Mucosa of rectum (tissue), 2 donors: ENCODE measurements around the gene C6orf141.

Experiments used
- H3K27ac ChIP-seq, 2 donors: one replicate each; pipeline ENCODE4 v1.7.0; 2013; ENCODE audit warnings: inconsistent platforms in 2 of 2, low read depth in 2 of 2, low read length in 2 of 2
- H3K27me3 ChIP-seq, 2 donors: one replicate each; pipeline ENCODE4 v1.7.0; 2013; ENCODE audit warnings: low read length in 2 of 2; ENCODE audit not compliant: control insufficient read depth in 2 of 2, insufficient read depth in 2 of 2
- H3K36me3 ChIP-seq, 2 donors: one replicate each; pipeline ENCODE4 v1.7.0; 2013; ENCODE audit warnings: low read length in 2 of 2; ENCODE audit not compliant: control insufficient read depth in 2 of 2, insufficient read depth in 2 of 2
- H3K4me1 ChIP-seq, 2 donors: one replicate each; pipeline ENCODE4 v1.7.0; 2013; ENCODE audit warnings: low read length in 2 of 2, mild to moderate bottlenecking in 1 of 2; ENCODE audit not compliant: control insufficient read depth in 2 of 2, insufficient read depth in 2 of 2
- H3K4me3 ChIP-seq, 2 donors: one replicate each; pipeline ENCODE4 v1.7.0; 2013; ENCODE audit warnings: low read length in 2 of 2
- H3K9ac ChIP-seq, 2 donors: one replicate each; pipeline ENCODE4 v1.7.0; 2013; ENCODE audit warnings: low read length in 2 of 2, low read depth in 1 of 2, mild to moderate bottlenecking in 1 of 2
- H3K9me3 ChIP-seq, 2 donors: one replicate each; pipeline ENCODE4 v1.7.0; 2013; ENCODE audit warnings: low read length in 2 of 2; ENCODE audit not compliant: control insufficient read depth in 2 of 2
- donor health status: healthy.
- donor health status: Normal muscosa, but diverticular disease.

The C6orf141 gene

DNA sequence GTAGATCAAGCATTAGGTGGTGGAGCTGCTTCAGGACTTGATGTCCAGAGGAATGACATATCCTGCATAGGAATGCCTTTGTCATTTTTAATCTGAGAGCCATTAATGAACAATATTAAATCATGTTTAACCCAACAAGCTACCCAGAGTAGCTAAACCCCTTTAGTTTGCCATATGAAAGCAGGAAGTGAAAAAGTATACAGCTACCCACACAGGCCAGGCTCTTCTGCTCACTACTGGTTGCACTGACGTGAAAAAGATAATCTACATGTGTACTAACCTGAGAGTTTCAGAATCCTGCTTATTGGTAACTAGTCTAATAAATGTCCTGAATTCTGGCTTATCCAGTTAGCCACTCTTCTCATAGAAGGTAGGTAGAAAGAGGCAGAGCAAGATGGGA is 30.8 kb upstream of the C6orf141 start:
- H3K9me3 ChIP-seq, result no peaks in the 10 kb centered on the region
- peaks cover 0 to 10% of the 10 kb centered on the region in 2 donors for H3K4me1 ChIP-seq
- no peaks in the 10 kb centered on the region for H3K27me3 ChIP-seq
- no peak overlapping the region for H3K9ac ChIP-seq
- no peaks in the 10 kb centered on the region for H3K36me3 ChIP-seq
- H3K4me3 ChIP-seq, result no peak overlapping the region
- no peak overlapping the region for H3K27ac ChIP-seq

DNA sequence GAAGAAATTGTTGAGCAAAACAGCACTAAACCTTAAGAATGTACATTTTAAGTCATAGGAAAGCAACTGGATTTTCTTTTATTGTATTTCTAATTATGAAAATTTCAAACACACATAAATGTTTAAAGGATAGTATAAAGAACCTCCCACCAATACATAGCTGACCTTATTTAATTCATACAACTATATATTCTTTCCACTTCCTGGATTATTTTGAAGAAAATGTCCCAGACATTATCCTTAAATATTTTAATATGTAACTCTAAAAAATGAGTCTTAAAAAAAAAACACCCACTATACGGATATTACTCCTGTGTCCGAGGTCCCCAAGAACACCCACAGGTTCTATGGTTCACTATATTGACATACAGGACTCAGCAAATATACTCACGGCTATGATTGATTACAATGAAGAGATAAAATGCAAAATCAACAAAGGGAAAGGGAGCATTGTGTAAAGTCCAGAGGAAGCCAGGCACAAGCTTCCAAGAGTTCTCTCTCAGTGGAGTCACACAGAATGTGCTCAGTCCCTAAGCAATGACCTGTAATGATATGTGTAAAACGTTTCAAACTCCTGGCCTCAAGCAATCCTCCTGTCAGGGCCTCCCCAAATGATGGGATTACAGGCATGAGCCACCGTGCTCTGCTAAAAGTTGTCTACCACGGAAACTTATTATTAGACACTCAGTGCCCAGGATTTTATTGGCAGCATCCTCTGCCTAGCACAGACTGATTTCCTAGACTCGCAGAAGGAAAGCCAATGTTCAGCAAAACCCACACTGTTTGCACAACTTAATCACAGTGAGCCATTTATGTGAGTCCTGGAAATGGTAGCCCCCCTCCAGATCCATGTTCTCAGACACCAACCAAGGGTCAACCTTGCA is 27.5 kb upstream of the C6orf141 start:
- no peaks in the 10 kb centered on the region for H3K27me3 ChIP-seq
- H3K36me3 ChIP-seq, result no peaks in the 10 kb centered on the region
- no peak overlapping the region for H3K4me3 ChIP-seq
- no peaks in the 10 kb centered on the region for H3K9me3 ChIP-seq
- H3K27ac ChIP-seq, result peak overlapping the region; percentile 18 to 26
- peaks cover 6 to 13% of the 10 kb centered on the region in 2 donors for H3K4me1 ChIP-seq
- no peak overlapping the region for H3K9ac ChIP-seq

DNA sequence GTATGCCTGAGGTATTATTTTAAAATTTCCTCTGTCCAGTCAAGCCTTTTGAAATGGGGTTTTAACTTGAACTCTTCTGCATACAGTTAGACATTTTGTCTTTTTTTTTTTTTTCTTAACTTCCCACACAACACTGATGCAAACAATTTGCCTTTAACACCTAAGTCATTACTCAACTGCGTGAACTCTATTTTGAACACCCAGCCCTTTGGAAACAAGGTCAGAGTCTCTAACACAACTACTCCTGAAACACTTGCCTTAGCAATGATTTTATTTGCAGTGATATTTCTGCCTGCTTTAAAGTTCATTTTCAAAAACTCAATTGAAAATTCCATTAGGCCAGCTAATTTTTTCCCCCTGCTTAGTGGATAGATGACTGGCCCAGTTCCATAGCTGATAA is 26.6 kb upstream of the C6orf141 start:
- Histone ChIP-seq H3K9me3 (no peaks in the 10 kb centered on the region), H3K36me3 (no peaks in the 10 kb centered on the region), H3K4me3 (no peak overlapping the region), H3K4me1 (peaks cover 6 to 13% of the 10 kb centered on the region in 2 donors), H3K27me3 (no peaks in the 10 kb centered on the region), H3K27ac (no peak overlapping the region), H3K9ac (no peak overlapping the region)

DNA sequence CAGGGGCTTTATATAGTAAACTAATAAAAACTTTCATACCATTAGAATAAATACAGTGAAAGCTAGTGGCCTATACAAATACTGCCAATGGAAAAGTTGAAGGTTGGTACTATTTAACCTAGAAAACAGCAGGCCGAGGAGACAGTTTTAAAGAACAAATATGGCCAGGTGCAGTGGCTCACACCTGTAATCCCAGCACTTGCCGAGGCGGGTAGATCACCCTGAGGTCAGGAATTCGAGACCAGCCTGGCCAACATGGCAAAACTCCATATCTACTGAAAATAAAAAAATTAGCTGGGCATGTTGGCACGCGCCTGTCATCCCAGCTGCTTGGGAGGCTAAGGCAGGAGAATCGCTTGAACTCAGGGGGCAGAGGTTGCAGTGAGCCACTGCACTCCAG is 25.9 kb upstream of the C6orf141 start:
- Histone ChIP-seq H3K4me3 (no peak overlapping the region), H3K4me1 (peaks cover 6 to 13% of the 10 kb centered on the region in 2 donors), H3K9ac (no peak overlapping the region), H3K27ac (no peak overlapping the region), H3K27me3 (no peaks in the 10 kb centered on the region), H3K9me3 (no peaks in the 10 kb centered on the region), H3K36me3 (no peaks in the 10 kb centered on the region)

DNA sequence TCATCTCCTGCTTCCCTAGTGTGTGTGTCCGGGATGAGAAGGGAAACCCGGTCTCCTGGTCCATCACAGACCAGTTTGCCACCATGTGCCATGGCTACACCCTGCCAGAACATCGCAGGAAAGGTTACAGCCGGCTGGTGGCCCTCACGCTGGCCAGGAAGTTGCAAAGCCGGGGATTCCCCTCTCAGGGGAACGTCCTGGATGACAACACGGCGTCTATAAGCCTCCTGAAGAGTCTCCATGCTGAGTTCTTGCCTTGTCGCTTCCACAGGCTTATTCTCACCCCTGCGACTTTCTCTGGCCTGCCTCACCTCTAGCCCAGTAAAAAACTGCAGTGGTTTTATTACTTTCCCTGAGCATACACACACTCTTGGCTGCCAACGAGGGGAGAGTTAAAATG is 23.9 kb upstream of the C6orf141 start:
- H3K27ac ChIP-seq, result no peak overlapping the region

DNA sequence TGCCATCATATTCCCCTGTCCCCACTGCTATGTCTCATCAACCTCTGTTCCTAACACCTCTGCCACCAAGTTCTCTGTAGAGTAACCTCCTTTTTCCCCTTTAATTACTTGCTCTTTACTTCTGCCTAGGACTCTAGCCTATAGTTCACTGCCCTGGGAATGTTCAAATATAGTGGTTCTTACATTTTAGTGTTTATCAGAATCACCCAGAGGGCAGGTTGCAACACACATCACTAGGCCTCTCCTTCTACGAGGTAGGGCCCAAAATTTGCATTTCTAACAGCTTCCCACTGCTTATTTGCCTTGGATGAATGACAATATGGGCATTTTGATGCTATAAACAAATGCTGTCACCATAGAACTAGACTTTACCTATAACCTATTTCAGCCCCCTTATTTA is 23.1 kb upstream of the C6orf141 start:
- Histone ChIP-seq H3K9ac (no peak overlapping the region), H3K27ac (no peak overlapping the region), H3K4me1 (peaks cover 6 to 13% of the 10 kb centered on the region in 2 donors), H3K36me3 (no peaks in the 10 kb centered on the region), H3K9me3 (no peaks in the 10 kb centered on the region), H3K27me3 (no peaks in the 10 kb centered on the region), H3K4me3 (no peak overlapping the region)

More for the DNA sequence above, 23.9 kb upstream of the C6orf141 start:
- H3K4me1 ChIP-seq, result peaks cover 6 to 13% of the 10 kb centered on the region in 2 donors
- no peak overlapping the region for H3K9ac ChIP-seq
- H3K9me3 ChIP-seq, result no peaks in the 10 kb centered on the region
- H3K36me3 ChIP-seq, result no peaks in the 10 kb centered on the region
- H3K4me3 ChIP-seq, result no peak overlapping the region
- no peaks in the 10 kb centered on the region for H3K27me3 ChIP-seq

DNA sequence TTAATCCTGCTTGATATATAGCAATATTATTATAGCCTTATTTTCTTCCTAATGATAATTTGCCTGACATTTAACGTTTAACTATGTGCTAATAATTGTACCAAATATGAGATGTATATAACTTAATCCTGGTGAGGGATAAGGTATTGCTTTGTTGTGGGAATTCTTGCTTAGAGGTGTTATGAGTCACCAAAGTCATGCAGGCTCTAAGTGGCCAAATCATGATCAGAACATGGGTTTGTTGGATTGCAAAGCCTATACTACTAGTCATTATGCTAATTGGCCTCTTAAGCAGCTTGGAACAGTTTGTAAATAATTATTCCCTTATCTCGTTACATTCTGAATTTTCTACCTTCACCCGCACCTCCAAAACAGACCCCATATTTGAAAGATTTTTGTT is 21.9 kb upstream of the C6orf141 start:
- no peaks in the 10 kb centered on the region for H3K27me3 ChIP-seq
- no peaks in the 10 kb centered on the region for H3K36me3 ChIP-seq
- no peak overlapping the region for H3K4me3 ChIP-seq
- no peaks in the 10 kb centered on the region for H3K9me3 ChIP-seq
- peaks cover 6% of the 10 kb centered on the region in 2 donors for H3K4me1 ChIP-seq
- no peak overlapping the region for H3K27ac ChIP-seq
- H3K9ac ChIP-seq, result no peak overlapping the region

DNA sequence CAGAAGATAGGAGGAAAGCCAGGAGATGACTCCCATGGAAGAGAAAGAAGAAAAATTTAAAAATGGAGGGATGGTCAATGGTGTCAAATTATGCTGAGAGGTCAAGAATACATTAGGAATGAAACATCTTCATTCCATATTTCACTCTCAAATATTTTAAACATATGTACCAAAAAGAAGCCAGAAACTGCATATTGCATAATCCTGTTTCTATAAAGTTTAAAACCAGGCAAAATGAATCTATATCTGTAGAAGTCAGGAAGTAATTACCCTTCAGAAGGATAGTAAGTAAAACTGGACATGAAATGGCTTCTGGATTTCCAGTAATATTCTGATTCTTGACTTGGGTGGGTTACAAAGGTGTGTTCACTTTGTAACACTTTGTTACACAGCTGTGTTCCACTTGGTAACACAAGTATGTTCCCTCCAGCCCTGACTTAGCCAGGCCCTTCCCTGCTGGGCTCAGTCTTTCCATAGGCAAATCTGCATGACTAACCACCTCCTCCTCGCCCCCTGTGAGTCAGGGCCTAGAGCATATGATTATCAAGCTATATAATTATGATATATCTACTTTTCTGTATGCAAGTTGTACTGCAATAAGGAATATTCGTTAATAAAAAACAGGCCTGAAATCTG is 20.2 kb upstream of the C6orf141 start:
- Histone ChIP-seq H3K4me1 (peaks cover 4 to 6% of the 10 kb centered on the region in 2 donors), H3K4me3 (no peak overlapping the region), H3K9me3 (no peaks in the 10 kb centered on the region), H3K9ac (no peak overlapping the region), H3K27me3 (no peaks in the 10 kb centered on the region), H3K36me3 (no peaks in the 10 kb centered on the region), H3K27ac (no peak overlapping the region)

DNA sequence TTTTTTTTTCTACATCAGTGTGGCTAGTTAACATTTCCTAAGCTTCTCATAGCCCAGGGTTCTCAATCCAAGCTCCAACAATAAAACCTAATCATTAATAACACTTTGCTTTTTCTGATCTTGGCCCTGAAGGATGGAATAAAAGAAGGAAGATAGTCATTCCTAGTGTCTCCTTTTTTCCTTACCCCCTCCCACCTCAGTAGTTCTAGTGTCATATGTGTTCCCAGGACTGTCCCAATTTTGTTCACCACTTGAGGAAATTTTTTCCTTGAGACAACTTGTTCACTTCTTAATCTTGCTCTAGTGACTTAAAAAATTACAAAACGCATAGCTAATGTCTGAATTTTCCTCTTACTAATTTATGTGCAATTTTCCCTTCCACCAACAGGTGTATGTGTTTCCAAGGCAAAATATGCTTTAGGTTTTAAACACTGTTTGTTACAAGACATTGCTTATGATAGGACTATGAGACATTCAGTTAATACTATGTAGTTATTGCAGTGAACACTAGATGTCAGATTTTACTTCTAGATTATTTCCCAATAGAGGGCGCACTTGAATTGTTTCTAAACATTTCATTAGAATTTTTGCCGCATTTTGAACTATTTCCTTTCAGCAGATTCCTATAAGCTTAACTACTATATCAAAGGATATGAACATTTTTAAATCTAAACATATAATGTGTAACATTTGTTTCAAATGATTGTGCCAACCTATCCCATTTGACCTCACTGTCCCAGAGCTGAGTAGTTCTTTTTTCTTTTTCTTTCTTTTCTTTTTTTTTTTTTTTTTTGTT is 18.5 kb upstream of the C6orf141 start:
- Histone ChIP-seq H3K27me3 (no peaks in the 10 kb centered on the region), H3K36me3 (no peaks in the 10 kb centered on the region), H3K27ac (no peak overlapping the region), H3K9me3 (no peaks in the 10 kb centered on the region), H3K4me1 (peaks cover 0 to under 1% of the 10 kb centered on the region in 2 donors), H3K9ac (no peak overlapping the region), H3K4me3 (no peak overlapping the region)

DNA sequence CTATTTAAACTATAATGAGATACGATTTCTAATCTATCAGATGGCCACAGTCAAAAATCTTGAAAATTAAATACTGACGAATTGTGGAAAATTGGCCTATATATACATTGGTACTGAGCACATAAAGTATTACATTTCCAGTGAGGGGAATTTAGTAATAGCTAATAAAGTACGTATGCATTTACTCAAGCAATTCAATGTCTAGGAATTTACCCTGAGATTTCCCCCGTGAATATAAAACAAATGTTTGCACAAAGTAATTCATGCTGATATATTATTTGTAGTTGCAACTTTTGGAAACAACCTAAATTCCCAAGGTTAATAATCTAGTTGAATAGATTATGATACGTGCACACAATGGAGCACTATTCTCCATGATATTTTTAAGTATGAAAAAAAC is 14.7 kb upstream of the C6orf141 start:
- H3K9ac ChIP-seq, result no peak overlapping the region
- no peak overlapping the region for H3K27ac ChIP-seq
- no peaks in the 10 kb centered on the region for H3K9me3 ChIP-seq
- H3K4me1 ChIP-seq, result no peaks in the 10 kb centered on the region
- H3K4me3 ChIP-seq, result no peak overlapping the region
- H3K36me3 ChIP-seq, result no peaks in the 10 kb centered on the region
- H3K27me3 ChIP-seq, result no peaks in the 10 kb centered on the region
